Measurements from ENCODE around the gene OPN3. TPM values are rescaled to one million over a fixed set of nuclear protein-coding genes. Genes with fewer than 3 reads are reported as not detected.

Gene OPN3
- total and polyA plus RNA-seq, 12 donors, result 4.1 to 42.9 (median 9.7) TPM

DNA sequence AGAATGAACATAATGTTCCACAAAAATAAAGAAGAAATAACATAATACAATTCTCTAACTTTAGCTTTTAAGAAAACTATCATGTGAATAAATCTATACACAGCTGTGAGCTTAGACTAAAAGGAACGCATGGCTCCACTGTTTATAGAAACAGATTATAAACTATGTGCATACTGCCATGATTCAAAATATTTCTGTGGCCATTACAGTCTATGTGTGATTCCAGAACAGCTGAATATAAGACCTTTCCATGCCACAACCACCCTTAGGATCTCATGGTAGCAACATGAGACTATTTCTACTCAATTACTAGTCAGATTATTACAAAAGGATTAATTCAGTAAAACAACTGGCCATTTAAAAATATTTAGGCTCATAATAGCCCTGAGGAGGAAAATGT lies 3.9 kb downstream of the OPN3 start:
- 81 to 91% (median 85%) methylated on average over 1 of the region's 1 CpG for WGBS, 4 donors
- DNase-seq, result no peak
- Histone ChIP-seq H3K4me3 (no peak overlapping the region), H3K36me3 (replicated peaks in 1 of 2) (no peaks in the 10 kb centered on the region), H3K9me3 (replicated peaks in 1 of 3) (no peaks in the 10 kb centered on the region), H3K27me3 (no peaks in the 10 kb centered on the region), H3K27ac (no peak overlapping the region), H3K4me1 (replicated peaks in 1 of 2) (peaks cover 10 to 15% of the 10 kb centered on the region in 2 donors)
- intact Hi-C loops (cut with DNase I), result no loop called here
- no peak for TF ChIP-seq POLR2A (IDR thresholded peaks at IDR 0.05)
- TF ChIP-seq, protein P1, sequence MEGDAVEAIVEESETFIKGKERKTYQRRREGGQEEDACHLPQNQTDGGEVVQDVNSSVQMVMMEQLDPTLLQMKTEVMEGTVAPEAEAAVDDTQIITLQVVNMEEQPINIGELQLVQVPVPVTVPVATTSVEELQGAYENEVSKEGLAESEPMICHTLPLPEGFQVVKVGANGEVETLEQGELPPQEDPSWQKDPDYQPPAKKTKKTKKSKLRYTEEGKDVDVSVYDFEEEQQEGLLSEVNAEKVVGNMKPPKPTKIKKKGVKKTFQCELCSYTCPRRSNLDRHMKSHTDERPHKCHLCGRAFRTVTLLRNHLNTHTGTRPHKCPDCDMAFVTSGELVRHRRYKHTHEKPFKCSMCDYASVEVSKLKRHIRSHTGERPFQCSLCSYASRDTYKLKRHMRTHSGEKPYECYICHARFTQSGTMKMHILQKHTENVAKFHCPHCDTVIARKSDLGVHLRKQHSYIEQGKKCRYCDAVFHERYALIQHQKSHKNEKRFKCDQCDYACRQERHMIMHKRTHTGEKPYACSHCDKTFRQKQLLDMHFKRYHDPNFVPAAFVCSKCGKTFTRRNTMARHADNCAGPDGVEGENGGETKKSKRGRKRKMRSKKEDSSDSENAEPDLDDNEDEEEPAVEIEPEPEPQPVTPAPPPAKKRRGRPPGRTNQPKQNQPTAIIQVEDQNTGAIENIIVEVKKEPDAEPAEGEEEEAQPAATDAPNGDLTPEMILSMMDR (IDR thresholded peaks at IDR 0.05), result no peak

DNA sequence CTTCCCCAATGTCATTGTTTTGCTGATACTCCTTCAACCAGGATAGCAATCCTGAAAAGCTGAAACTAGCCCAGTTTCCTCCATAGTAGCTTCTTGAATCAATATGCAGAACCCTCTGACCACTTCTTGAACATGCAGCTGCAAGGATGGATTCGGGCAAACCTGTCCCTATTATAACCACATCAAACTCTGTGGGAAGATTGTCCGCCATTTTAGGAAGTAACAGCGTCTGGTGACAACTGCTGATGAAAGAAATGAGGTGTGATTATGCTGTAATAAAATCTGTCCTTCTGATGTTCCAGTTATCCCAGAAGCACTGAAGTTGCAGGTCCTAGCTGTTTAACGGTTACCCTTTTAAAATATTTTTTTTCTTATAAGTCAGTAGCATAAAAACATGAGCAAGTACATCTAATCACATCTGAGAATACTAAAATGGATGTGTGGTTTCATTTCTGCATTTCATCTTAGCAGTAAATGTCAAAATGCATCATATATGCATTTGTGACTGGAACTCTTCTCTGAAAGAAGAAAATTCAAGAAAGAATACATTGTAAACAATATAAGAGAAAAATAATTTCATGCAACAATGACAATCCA lies 4.5 kb downstream of the OPN3 start:
- Histone ChIP-seq H3K27ac (no peak overlapping the region), H3K36me3 (replicated peaks in 1 of 2) (no peaks in the 10 kb centered on the region), H3K4me1 (replicated peaks in 1 of 2) (peaks cover 8 to 15% of the 10 kb centered on the region in 2 donors), H3K27me3 (no peaks in the 10 kb centered on the region), H3K4me3 (no peak overlapping the region), H3K9me3 (replicated peaks in 1 of 3) (no peaks in the 10 kb centered on the region)
- intact Hi-C loops (cut with DNase I), result no loop called here
- TF ChIP-seq, protein P1 (IDR thresholded peaks at IDR 0.05), result no peak
- WGBS, 4 donors, result 85 to 91% (median 89%) methylated on average over 4 of the region's 4 CpGs
- no peak for DNase-seq

DNA sequence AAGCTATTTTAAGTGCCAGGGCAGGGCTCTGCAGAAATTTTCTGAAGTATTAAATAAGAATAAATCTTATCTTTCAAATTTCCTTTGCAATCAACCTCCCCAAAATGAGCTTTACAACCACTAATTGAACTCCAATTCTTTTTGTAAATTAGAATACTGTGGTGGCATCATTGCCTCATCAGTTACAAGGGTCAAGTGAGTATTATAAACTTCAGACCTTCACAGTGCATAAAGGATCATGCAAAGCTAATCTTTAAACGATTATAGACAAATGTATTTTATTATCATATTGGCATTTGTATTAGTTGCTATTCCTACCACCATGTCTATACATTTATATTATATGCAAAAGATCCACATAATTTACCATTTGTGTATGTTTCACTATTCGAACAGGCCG lies 7.2 kb downstream of the OPN3 start:
- Histone ChIP-seq H3K9me3 (replicated peaks in 1 of 3) (no peaks in the 10 kb centered on the region), H3K36me3 (replicated peaks in 1 of 2) (no peaks in the 10 kb centered on the region), H3K27me3 (no peaks in the 10 kb centered on the region), H3K27ac (no peak overlapping the region), H3K4me3 (no peak overlapping the region), H3K4me1 (replicated peaks in 1 of 2) (peaks cover 0 to 2% of the 10 kb centered on the region in 2 donors)
- DNase-seq, result no peak
- no peak for TF ChIP-seq POLR2A (IDR thresholded peaks at IDR 0.05)
- TF ChIP-seq, protein P1 (IDR thresholded peaks at IDR 0.05), result no peak
- intact Hi-C loops (cut with DNase I), result no loop called here
- WGBS, 4 donors, result 91 to 95% (median 93%) methylated on average over 3 of the region's 3 CpGs

DNA sequence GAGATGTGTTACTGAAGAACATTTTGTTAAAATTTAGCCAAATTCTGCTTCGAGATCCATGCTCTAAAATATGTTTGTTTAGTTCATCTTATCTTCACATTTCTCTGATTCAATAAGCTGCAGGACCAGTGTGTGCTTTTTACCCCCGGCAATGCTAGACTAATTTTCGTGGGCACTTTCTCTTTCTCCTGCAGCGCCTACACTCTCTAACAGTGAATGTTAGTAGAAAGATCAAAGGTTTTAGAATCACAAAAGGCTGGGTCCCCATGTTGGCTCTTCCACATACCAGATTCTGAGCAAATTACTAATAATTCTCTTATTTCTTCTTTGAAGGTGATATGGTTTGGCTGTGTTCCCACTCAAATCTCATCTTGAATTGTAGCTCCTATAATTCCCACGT lies 8.5 kb downstream of the OPN3 start:
- TF ChIP-seq, protein P1 (IDR thresholded peaks at IDR 0.05), result no peak
- TF ChIP-seq POLR2A (IDR thresholded peaks at IDR 0.05), result no peak
- Histone ChIP-seq H3K4me1 (replicated peaks in 1 of 2) (no peaks in the 10 kb centered on the region), H3K4me3 (no peak overlapping the region), H3K27me3 (no peaks in the 10 kb centered on the region), H3K9me3 (replicated peaks in 1 of 3) (no peaks in the 10 kb centered on the region), H3K27ac (no peak overlapping the region), H3K36me3 (replicated peaks in 1 of 2) (no peaks in the 10 kb centered on the region)
- intact Hi-C loops (cut with DNase I), result no loop called here
- DNase-seq, result no peak
- 89 to 92% (median 91%) methylated on average over 5 of the region's 5 CpGs for WGBS, 4 donors
